NCI-H1105 treated with DMSO at 0.1 percent for 48 hours (cell line): ENCODE data around the gene RSU1.

Experiments
- DNase-seq: peaks from one replicate; lab custom pipeline; 2025; lab: John Stamatoyannopoulos, UW

The RSU1 gene

DNA sequence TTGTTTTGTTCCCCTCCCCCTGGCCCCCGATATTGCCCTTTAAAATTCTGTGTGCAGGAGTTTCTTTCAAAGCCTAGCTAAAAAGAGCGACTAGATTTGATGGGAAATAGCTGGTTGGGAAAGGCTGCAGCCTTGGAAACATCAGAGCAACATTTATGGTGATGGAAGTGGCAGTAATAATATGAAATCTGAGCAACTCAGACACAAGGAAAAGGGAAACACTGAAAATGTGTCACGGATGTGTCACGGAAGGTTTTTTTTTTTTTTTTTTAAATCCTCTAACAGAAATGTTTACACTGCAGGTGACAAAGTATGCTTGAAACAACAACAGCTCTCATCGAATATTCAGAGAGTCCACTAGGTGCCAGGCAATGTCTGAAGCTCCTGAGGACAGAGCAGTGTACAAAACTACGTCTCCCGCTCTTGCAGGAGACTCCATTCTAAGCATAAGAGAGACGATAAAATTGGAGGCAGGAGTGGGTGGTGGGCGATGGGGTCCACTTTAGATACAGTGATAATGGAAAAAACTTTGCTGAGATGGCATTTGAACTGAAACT is 143.0 kb downstream of the RSU1 start:
- peak; percentile 50 for DNase-seq

DNA sequence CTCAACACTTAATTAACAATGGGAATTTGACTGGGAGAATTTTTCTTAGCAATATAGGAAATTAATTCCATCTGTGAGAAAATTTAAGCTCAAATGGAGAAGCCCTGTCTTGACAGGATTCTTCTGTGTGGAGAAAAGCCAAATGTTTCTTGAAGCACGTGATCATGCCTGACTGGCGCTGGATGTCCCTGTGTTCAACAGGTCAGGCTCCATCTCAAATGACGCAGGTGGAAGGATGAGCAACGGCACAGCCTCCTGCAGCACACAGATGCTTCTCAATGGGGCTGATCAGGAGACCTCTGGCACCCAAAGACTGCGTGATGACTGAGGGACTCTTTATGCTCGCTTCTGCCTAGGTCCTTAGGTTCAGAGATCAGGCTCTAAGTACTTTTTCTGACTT is 143.8 kb downstream of the RSU1 start:
- DNase-seq: peak; percentile 93

DNA sequence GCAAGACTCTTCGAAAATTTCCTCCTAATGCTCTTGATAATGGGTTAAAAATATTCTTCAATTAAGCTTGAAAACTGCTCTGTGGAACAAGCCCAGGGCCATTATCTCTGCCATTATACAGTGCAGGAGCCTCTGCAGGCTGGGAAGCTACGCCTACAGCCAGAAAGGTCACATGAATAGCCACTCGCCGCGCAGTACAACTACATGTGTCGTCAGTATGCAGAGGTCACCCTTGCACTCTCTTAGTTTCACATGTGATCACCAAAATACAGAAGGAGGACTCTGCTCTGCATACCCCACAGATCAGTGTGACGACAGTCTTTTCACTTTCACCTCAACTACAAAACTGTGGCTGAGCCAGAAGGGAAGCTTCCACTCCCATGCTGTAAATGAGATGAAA is 153.8 kb downstream of the RSU1 start:
- no peak for DNase-seq

DNA sequence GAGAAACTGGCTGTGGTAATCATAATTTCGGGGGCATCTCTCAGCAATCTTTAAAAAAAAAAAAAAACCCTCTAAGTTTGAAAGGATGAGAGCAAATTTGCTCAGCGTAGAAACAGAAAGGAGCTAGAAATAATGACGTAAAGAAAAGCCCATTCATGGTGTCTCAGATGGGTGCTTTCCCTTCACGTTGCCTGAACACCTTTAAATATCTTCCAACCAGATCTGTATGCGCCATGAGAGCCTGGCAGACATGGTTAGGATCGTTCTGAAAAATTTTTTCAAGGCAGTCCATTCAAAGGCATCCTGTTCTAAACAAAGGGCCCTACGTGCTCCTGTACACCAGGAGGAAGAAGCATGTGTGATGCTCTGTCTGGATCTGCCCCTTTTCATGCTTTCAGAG is 154.3 kb downstream of the RSU1 start:
- DNase-seq: no peak

DNA sequence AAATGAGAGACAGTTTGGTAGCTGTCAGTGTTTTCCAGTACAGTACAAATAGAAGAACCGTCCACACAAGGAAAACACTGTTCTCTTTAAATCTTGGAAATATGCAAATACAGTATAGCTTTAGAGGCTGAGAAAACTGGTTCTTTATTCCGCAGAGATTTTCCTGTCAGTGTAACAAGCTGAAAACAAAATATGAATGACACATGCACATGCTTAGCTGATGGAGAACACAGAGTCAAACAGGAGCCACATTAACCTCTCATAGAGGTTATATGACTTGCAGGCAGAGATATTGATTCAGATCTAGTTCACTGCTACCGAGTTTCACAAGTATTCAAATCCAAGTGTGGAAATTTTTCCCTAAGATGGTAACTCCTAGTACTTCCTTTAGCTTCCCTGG is 160.3 kb downstream of the RSU1 start:
- no peak for DNase-seq

DNA sequence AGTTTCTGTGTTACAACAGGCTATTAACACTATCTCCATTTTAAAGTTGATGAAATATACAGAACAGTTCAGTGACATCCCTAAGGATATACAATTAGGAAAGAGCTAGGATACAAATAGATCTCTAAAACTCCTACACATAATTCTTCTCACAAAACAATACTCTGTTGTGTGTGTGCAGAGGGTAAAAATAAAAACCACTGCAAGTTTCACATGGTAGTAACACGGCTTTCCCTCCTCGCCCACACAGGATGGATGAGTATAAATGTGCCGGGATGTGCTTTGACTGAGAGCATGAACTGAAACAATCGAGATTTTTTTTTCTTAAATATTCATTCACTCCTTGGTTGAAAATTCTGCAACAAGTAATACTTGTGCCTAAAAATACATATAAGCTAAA is 164.0 kb downstream of the RSU1 start:
- DNase-seq: no peak

DNA sequence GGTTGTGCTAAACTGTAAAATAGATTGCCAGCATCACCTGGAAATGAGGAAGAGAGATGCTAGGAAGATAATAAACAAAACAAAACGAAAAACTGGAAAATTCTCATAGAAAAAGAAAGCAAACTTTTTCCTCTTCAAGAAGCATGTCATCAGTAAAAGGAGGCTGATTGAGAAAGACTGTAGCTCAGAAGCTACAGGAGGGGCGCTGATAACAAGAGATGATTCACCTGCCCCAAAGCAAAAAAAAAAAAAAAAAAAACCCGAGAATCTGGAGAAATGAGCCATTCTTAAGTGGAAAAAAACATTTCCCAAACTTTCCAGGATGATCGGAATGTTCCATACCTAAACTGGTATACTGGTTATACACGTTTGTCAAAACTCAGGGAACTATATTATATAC is 165.1 kb downstream of the RSU1 start:
- DNase-seq: no peak

DNA sequence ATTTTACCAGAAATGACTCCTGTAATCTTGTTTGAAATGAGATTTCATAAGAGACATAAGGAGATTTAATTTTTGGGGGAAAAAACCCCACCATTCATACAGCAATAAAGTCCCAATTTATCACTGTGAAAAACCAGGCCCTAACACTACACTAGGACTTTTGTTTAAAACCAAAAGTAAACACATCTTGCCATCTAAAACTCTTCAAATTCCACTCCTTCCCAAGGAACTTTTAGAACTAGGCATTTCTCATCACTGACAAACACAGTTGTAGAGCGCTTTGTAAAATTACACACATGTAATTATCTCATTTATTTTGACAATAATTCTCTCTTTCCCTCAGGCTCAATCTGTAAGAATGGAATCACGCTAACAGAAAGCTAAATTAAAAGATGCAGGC is 167.5 kb downstream of the RSU1 start:
- DNase-seq: no peak

DNA sequence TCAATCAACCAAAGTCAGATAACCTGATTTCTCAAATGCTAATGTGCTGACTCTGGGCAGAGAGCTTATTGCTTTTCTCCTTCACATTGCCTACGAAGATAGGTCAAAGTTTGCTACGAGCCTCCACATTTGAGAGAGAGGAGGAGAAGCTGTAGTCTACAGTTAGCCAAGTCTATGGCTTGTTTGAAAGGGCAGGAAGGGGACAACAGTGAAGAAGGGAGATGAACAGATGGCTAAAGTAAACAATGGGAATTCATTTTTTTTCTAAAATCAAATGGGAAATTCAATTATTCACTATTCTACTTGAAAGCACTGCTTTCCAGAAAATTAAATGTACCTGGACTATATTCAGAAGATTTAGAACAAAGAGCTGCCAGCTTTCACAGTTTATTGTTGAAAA is 168.9 kb downstream of the RSU1 start:
- DNase-seq: no peak

DNA sequence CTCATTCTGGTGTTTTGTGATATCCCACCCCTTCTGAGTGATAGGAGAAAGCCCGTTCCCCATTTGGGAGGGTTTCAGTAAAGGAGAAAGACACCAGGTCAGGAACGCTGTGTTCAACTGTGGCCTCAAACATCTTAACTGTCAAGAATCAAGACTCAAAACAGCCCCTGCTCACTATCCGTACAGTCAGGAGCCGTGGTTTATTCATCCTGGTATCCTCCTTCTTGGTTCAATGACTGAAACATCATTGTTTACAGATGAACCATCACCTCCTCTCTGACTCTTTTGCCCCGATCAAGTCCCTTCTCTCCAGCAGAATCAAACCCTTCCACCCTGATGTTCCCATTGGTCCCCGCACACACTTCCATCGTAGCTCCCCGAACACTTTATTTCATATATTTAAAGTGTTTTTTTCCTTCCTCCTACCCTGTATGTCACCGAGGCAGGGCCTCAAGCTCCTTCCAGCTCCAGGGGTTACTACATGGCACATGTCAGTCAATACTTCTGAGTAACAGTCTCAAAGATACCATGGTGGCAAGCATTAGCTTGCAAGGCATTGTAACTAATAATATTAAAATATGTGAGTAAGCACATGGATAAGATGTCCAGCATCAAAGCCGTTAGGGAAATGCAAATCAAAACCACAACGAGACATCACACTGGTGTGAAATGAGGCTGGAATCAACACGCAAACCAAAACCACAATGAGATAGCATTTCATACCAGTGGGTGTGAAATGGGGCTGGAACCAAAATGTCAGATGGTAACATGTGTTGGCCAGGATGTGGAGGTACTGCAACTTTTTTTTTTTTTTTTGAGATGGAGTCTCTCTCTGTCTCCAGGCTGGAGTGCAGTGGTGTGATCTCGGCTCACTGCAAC is 170.8 kb downstream of the RSU1 start:
- DNase-seq: no peak

DNA sequence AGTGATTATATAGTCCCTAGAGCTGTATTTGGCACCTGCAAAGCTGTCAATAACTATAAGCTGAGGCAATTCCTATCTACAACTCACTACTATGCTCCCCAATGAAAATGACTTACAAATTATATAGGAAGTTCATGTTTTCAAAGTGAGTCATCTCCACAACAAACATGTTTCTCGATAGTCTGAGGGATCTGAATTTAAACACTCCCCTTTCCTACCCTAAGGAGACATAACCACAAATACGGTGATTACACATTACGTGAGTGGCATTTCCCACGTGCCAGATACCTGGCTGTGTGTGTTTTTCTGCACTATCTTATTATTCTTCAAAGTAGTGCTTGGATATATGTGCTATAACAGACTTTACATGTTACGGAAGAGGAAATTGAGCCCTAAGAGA is 173.1 kb downstream of the RSU1 start:
- no peak for DNase-seq

DNA sequence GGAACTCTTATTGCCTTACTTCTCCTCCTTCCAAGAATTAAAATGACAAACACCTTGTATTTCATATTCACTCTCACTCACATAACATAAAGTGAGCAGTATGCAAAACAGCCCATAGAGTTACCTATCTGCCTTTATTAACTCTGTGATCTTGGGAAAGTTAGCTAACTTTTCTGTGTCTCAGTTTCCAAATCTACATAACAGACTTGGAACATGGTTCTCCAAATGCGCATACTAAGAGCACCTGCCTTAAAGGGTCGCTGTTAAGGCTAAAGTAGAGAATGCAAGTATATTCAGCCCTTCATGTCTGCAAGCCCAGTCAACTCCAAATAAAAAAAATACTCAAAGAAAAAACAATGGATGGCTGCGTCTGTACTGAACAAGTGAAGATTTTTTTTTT is 173.7 kb downstream of the RSU1 start:
- no peak for DNase-seq

DNA sequence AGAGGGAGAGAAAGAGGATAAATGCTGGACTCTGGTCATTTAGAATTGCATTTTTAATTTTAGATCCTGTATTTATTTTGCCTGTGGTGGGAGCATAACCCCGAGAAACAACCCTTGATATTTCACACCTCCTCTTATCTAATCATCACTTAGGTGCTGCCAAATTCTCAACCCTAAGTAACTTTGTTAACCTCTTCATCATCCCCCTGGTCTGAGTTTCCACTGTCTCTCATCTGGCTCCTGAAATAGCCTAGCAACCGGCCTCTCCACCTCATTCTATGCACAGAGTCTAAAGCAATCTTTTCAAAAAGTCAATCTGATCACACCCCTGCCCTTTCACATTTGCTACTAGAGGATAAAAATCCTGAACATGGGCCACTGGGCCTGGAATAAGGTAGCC is 177.1 kb downstream of the RSU1 start:
- DNase-seq: no peak

DNA sequence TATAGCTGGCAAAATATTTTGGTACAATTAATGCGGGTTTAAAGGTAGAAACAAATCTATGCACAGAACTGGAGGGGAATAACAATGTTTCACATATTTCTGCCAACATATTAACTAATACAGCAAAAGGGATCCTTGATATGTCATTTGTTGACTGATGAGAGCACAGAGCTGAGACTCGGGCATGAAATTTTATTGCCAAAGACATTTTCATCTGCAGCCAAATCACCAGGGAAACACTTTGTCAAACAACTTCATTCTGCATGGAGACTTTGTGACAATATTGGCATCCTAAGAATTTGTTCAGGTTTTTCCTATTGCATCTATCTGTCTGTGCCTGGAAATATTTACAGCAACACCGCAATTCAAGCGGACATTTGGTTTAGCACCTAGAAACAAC is 177.8 kb downstream of the RSU1 start:
- no peak for DNase-seq

DNA sequence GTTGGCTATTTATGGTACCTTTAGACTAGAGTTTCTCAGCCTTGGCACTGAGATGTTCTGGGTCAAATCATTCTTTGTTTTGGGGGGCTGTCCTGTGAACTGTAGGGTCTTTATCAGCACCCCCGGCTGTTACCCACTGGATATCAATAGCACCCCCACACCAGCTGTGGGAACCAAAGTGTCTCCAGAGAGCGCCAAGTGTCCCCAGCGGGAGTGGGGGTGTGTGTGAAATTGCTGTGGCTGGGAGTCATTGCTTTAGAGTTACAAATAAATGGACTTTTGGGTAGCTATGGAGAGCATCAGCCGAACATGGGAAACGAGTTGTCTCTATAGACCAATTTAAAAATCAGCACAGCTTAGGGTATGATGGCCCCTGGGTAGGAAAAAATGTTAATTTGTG is 184.2 kb downstream of the RSU1 start:
- no peak for DNase-seq

DNA sequence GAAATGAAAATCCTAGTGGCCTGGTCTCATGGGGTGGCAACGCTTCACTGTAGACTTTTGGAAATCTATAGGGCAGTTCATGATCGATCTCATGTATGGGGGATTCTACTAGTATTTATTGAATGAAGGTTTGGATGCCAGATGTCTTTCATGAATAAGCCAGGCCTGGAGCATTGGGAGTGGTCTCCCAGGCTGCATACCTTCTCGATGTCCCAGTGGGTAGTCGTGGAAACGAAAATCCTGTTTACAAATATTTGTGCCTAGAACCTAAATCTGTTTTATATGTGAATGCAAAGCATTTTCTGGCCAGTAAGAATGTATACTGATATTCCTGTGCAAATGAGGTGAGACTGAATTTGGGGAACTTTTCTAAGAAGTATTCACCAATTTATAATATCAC is 190.5 kb downstream of the RSU1 start:
- no peak for DNase-seq

DNA sequence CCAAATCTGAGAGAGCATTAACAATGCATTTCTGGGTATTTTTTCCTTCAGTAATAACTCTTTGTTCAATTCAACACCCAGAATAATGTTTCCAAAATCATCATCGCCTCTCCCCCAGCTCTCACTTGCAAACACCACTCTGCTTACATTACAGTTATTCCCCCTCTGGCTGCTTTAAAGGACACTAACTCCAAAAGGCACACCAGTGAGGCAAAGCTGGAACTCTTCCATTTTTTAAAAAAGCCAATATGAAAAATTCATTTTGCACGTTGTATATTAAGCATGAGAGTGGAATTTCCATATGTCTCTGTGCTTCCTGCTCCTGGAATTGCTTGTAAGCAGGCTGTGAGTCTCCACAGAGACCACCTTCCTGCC is 204.3 kb downstream of the RSU1 start:
- DNase-seq: no peak

DNA sequence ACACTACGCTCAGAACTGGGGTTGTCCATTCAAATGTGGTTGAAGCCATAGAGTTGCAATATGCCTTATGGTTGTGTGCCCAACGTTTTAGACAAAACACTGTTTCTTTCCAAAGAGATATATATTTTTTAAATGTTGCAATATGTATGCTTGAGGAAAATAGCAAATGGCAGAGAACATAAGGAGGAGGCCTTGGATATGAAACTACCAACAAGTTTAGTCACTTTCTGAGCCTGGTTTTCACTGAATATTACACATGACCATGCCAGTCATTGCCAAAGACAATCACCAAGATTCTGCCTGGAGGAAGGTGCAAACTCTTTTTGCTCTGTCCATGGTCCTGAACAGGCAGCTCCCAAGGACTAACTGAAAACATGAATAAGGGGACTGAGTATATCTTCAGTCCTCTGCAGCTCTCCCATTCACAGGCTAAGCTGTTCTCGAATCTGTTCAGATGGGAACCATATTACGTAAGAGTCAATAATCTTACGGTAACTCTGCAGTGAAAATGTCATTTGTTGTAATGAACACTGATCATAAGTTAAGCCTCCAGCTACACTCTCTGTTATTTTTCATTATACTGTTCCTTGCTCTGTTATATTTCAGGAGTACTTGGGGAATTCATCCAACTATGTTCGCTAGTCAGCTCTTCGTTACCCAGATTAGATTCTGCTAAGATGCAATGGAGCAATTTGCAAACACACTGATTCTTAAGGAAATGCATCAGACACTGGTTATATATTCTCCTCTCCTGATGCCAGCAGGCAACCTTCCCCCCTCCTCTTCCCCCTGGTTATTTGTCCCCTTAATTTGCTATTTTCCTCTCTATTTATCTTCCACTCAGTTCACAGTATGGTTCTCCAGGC is 204.9 kb downstream of the RSU1 start:
- no peak for DNase-seq

DNA sequence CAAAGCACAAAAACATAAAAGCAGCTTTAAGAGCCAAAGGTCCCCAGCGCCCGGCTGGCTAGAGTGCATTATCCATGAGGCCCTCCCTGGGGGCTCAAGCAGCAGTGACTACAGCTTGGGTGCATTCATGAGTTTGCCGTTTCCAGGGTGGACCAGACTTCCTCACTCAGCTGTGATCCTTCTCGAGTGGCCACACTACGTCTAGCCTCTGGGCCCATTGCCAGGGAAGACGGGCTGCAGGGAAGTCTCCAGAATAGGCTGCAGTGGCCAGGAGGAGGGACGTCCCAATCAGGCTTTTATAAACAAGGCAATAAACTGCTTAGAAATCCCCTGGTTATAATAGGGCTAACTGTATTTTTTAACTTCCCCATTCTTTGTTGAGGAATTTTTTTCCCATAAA is 206.2 kb downstream of the RSU1 start:
- DNase-seq: no peak

DNA sequence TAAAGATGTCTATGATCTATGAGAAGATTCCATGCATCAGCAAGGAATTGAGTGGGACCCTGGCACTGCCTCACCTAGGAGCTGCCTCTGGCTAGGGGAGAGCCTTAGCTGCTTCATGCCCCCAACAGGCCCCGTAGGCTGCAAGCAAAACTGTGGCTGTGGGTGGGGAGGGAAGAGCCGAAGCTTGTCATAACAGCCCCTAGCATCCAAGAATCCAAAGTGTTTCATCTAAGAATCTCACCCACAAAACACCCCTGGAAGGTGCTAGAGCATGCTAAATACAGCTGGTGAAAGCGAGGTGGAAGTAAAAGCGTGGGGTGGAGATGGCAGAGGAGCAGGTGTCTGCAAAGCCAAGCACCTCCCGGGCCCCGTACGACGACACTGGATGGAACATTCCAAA is 208.0 kb downstream of the RSU1 start:
- no peak for DNase-seq

DNA sequence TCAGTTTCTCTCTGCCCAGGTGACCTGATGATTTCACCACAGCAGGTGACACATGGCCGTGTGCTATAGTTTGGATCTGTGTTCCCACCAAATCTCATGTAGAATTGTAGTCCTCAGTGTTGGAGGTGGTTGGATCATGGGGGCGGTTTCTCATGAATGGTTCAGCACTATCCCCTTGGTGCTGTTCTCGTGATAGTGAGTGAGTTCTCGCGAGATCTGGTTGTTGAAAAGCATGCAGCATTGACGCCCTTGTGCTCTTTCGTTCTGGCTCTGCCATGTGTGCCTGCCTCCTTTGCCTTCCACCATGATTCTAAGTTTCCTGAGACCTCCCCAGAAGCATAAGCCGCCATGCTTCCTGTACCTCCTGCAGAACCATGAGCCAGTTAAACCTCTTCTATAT is 210.3 kb downstream of the RSU1 start:
- DNase-seq: no peak

DNA sequence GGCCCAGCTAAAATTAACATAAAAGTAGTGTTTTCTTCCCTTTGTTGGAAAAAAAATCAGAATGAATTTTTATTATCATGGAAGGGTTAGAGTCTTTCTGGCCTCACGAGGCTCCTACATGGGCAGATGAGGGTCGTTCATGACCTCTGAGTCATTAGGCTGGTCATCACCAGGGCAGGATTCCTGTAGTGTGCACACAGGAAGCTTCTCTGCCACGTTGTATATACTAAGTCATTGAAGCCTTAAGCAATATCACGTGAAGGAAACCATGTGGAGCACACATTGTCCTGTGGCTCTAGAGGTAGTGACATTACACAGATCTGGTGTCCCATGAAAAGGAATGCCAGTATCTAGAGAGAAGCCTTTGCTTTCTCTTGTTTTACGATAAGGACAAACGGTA is 210.8 kb downstream of the RSU1 start:
- no peak for DNase-seq

DNA sequence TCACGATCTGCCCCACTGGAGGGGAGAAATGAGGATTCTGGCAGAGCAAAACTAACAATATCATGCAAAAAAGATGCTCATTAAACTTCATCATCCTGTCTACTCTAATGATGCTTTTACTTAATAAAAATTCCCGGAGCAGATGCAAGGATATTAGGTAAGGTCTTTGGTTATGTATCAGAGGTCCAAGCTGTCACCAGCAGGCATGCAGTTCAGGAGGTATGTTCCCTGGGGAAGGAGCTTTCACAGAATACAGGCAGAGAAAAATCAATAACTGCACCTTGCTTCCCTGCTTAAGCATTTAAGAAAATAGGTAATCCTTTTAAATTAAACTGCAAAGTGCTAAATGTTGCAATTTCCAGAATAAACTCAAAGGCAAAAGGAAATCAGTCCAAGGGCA is 213.9 kb downstream of the RSU1 start:
- no peak for DNase-seq
